ENCODE data around the gene TMCO5A. TPM values are rescaled to one million over a fixed set of nuclear protein-coding genes. Genes with fewer than 3 reads are reported as not detected.

TMCO5A gene
- total and polyA plus RNA-seq, 2 donors (not counting 1 experiment from before 2014, with no cell fraction given), result not detected

- Mint-ChIP-seq H3K9me3 (ENCODE audit: insufficient read depth) (peaks cover 2% of the 10 kb centered on the region), H3K4me3 (no peak overlapping the region), H3K4me1 (no peaks in the 10 kb centered on the region), H3K27me3 (peaks cover 3% of the 10 kb centered on the region), H3K27ac (no peak overlapping the region)
- no peaks in the 10 kb centered on the region for H3K9me3 ChIP-seq (ENCODE audit: control extremely low read depth in 1 of 3, control insufficient read depth in 2 of 3, insufficient read depth in 1 of 3, low read length in 2 of 3)
- intact Hi-C loops (cut with micrococcal nuclease), result no loop called here
- no peak overlapping the region for H3K4me3 ChIP-seq (ENCODE audit: control extremely low read depth in 1 of 5, extremely low read depth in 1 of 5, insufficient read depth in 1 of 5, low read depth in 2 of 5, low read length in 4 of 5)
- no peak overlapping the region for H3K4me2 ChIP-seq (replicated peaks; ENCODE audit: low read depth, low read length, poor library complexity, severe bottlenecking)
- POLR2A ChIA-PET, result no interaction called here
- H3K27me3 ChIP-seq (replicated peaks in 1 of 4; ENCODE audit: control extremely low read depth in 1 of 4, control insufficient read depth in 3 of 4, insufficient read depth in 4 of 4, low read length in 3 of 4), result no peaks in the 10 kb centered on the region
- DNase-seq (no peak), ATAC-seq (ENCODE audit: low read depth) (no peak)
- CTCF ChIA-PET, result no interaction called here
- H2AFZ ChIP-seq (ENCODE audit: insufficient read depth, low read depth, low read length, poor library complexity, severe bottlenecking), result no peak overlapping the region
- H3K9ac ChIP-seq (ENCODE audit: low read length), result no peak overlapping the region
- H3K27ac ChIP-seq (ENCODE audit: low read length in 2 of 2), result no peak overlapping the region
- no peak for TF ChIP-seq EZH2 (IDR thresholded peaks at IDR 0.05; ENCODE audit: borderline replicate concordance, insufficient read depth, low read depth, low read length, poor library complexity, severe bottlenecking)
- no peak for TF ChIP-seq CTCF (IDR thresholded peaks at IDR 0.05)
- 50% methylated on average over 1 of the region's 1 CpG for WGBS (ENCODE audit: insufficient coverage)
- no peaks in the 10 kb centered on the region for H3K4me1 ChIP-seq (ENCODE audit: control insufficient read depth in 2 of 2, insufficient read depth in 2 of 2, low read length in 2 of 2)
- H4K20me1 ChIP-seq (ENCODE audit: control insufficient read depth, insufficient read depth, low read length, poor library complexity, severe bottlenecking), result no peaks in the 10 kb centered on the region
- no peaks in the 10 kb centered on the region for H3K36me3 ChIP-seq (replicated peaks in 1 of 2; ENCODE audit: control extremely low read depth in 1 of 2, control insufficient read depth in 1 of 2, extremely low read depth in 1 of 2, insufficient read depth in 2 of 2, low read length in 1 of 2)
- H3K79me2 ChIP-seq (ENCODE audit: control insufficient read depth, insufficient read depth, low read length), result no peaks in the 10 kb centered on the region
These were observed 5.2 kb upstream of the TMCO5A start for GRCh38 chr15:37929238-37929637.

GRCh38 chr15:37931321-37931720 is 3.1 kb upstream of the TMCO5A start:
- ATAC-seq (ENCODE audit: low read depth) (no peak), DNase-seq (no peak)
- H3K4me3 Mint-ChIP-seq, result no peak overlapping the region
- H3K27ac Mint-ChIP-seq, result no peak overlapping the region
- TF ChIP-seq CTCF (IDR thresholded peaks at IDR 0.05), result no peak
- no peak for TF ChIP-seq EZH2 (IDR thresholded peaks at IDR 0.05; ENCODE audit: borderline replicate concordance, insufficient read depth, low read depth, low read length, poor library complexity, severe bottlenecking)
- no peak overlapping the region for H3K27ac ChIP-seq (ENCODE audit: low read length in 2 of 2)
- no peaks in the 10 kb centered on the region for H3K79me2 ChIP-seq (ENCODE audit: control insufficient read depth, insufficient read depth, low read length)
- no peak overlapping the region for H3K4me2 ChIP-seq (replicated peaks; ENCODE audit: low read depth, low read length, poor library complexity, severe bottlenecking)
- ChIA-PET POLR2A (no interaction called here), CTCF (no interaction called here)
- peaks cover 7% of the 10 kb centered on the region for H3K27me3 Mint-ChIP-seq
- H4K20me1 ChIP-seq (ENCODE audit: control insufficient read depth, insufficient read depth, low read length, poor library complexity, severe bottlenecking), result no peaks in the 10 kb centered on the region
- no peaks in the 10 kb centered on the region for H3K27me3 ChIP-seq (replicated peaks in 1 of 4; ENCODE audit: control extremely low read depth in 1 of 4, control insufficient read depth in 3 of 4, insufficient read depth in 4 of 4, low read length in 3 of 4)
- no peaks in the 10 kb centered on the region for H3K36me3 ChIP-seq (replicated peaks in 1 of 2; ENCODE audit: control extremely low read depth in 1 of 2, control insufficient read depth in 1 of 2, extremely low read depth in 1 of 2, insufficient read depth in 2 of 2, low read length in 1 of 2)
- H3K9me3 Mint-ChIP-seq (ENCODE audit: insufficient read depth), result peaks cover 2% of the 10 kb centered on the region
- no peaks in the 10 kb centered on the region for H3K9me3 ChIP-seq (ENCODE audit: control extremely low read depth in 1 of 3, control insufficient read depth in 2 of 3, insufficient read depth in 1 of 3, low read length in 2 of 3)
- no peak overlapping the region for H3K9ac ChIP-seq (ENCODE audit: low read length)
- intact Hi-C loops (cut with micrococcal nuclease), result no loop called here
- H2AFZ ChIP-seq (ENCODE audit: insufficient read depth, low read depth, low read length, poor library complexity, severe bottlenecking), result no peak overlapping the region
- no peaks in the 10 kb centered on the region for H3K4me1 ChIP-seq (ENCODE audit: control insufficient read depth in 2 of 2, insufficient read depth in 2 of 2, low read length in 2 of 2)
- H3K4me1 Mint-ChIP-seq, result no peaks in the 10 kb centered on the region
- H3K4me3 ChIP-seq (ENCODE audit: control extremely low read depth in 1 of 5, extremely low read depth in 1 of 5, insufficient read depth in 1 of 5, low read depth in 2 of 5, low read length in 4 of 5), result no peak overlapping the region

All from B cell (primary cell).